Adrenal gland (tissue), 12 donors: ENCODE results near the gene MSLN. TPM values are rescaled to one million over a fixed set of nuclear protein-coding genes. Genes with fewer than 3 reads are reported as not detected.

Experiments
- DNase-seq, 7 donors: peaks; one replicate each; pipeline ENCODE4 v3.0.0-alpha.2; 2019 to 2020
- H3K27ac ChIP-seq, 5 donors: fragments of 200-600 bp; sonication (generic) in 4 of 5; 1 replicate in 3 of 5; 2 replicates in 2 of 5; pipeline versions ENCODE4 v1.5.1 to v1.8.0; 2016 to 2020; ENCODE audit warnings: mild to moderate bottlenecking in 1 of 5
- H3K27me3 ChIP-seq: fragments of 200-600 bp; 2 replicates; pipeline ENCODE4 v1.8.0; 2021
- H3K36me3 ChIP-seq, 2 donors: fragments of 200-600 bp; replicated peaks in 1 of 2; 1 replicate in 1 of 2; 2 replicates in 1 of 2; pipeline versions ENCODE4 v1.5.1 to v1.8.0; 2018 to 2022
- H3K4me1 ChIP-seq, 2 donors: fragments of 200-600 bp; replicated peaks in 1 of 2; 1 replicate in 1 of 2; 2 replicates in 1 of 2; pipeline versions ENCODE4 v1.5.1 to v1.8.0; 2018 to 2021
- H3K4me3 ChIP-seq, 4 donors: fragments of 200-600 bp; sonication (generic) in 3 of 4; one replicate each; pipeline ENCODE4 v1.5.1; 2016 to 2018
- H3K9me3 ChIP-seq, 3 donors: fragments of 200-600 bp; sonication (generic) in 1 of 3; replicated peaks in 1 of 3; 1 replicate in 2 of 3; 2 replicates in 1 of 3; pipeline versions ENCODE4 v1.5.1 to v1.8.0; 2016 to 2021
- POLR2A ChIP-seq, 2 donors: fragments of 450-650 bp; IDR thresholded peaks; one replicate each; pipeline ENCODE4 v1.6.1; 2017; ENCODE audit warnings: antibody characterized with exemption in 2 of 2, mild to moderate bottlenecking in 2 of 2, moderate library complexity in 1 of 2
- WGBS, 4 donors: extraction: QIAGEN DNeasy Blood & Tissue Kit in 2 of 4; methylation state at CpG; one replicate each; pipeline versions ENCODE4 v1.1.5 to v1.1.7; 2013 to 2017; 5-methylcytosine and 5-hydroxymethylcytosine counted together
- intact Hi-C, 2 donors: fragments of 100-400 bp; cut with DNase I; formaldehyde crosslinking; loops; one replicate each; pipeline versions ENCODE4 v1.14.1 to v1.15.0; 2022 to 2023
- polyA plus RNA-seq, 3 donors: library from polyadenylated mRNA; stranded (reverse); fragments of 200-250 nt in 2 of 3; fragments of 350-450 nt in 1 of 3; fragmentation: Illumina TruSeq in 1 of 3; extraction: RNeasy Lipid Tissue Mini Kit (QIAGEN cat#74804) in 1 of 3; gene quantifications; one replicate each; pipeline ENCODE4 v1.2.3, GENCODE V29; 2013 to 2014
- total RNA-seq, 9 donors: library from RNA; depleted of rRNA in 4 of 9; stranded (reverse); fragments of >200 nt in 4 of 9; fragments of 120-200 nt in 1 of 9; fragmentation: NEBNext Ultra II Directional in 1 of 9; extraction: Animal tissue kit (Norgen Biotek cat#: 25700) in 1 of 9; gene quantifications; one replicate each; pipeline versions ENCODE4 v1.1.0 to v1.2.4, GENCODE V29; 2013 to 2023
- TF ChIP-seq, protein P1 (sequence below), 6 experiments: fragments of 450-650 bp in 4 of 6; fragments of 200-600 bp in 2 of 6; sonication (generic) in 1 of 6; IDR thresholded peaks; 1 replicate in 5 of 6; 2 replicates in 1 of 6; pipeline versions ENCODE4 v1.5.1 to v1.8.0; 2016 to 2021; ENCODE audit warnings: antibody characterized with exemption in 6 of 6, mild to moderate bottlenecking in 2 of 6, moderate library complexity in 1 of 6
- donor health status: healthy with polysubstance abuse.
- donor health status: Bipolar disorder and iron deficiency.
- donor health status: DM: yes; HTN: yes; CAD: no.
- donor health status: DM: no; HTN: no; CAD: no.
- donor health status: DM: no; HTN: no; CAD: no.
- donor health status: DM: yes; HTN: yes; CAD: no.

Gene MSLN
- total and polyA plus RNA-seq, 12 donors: 0.13 to 0.46 (median 0.30) TPM; not detected in 8

DNA sequence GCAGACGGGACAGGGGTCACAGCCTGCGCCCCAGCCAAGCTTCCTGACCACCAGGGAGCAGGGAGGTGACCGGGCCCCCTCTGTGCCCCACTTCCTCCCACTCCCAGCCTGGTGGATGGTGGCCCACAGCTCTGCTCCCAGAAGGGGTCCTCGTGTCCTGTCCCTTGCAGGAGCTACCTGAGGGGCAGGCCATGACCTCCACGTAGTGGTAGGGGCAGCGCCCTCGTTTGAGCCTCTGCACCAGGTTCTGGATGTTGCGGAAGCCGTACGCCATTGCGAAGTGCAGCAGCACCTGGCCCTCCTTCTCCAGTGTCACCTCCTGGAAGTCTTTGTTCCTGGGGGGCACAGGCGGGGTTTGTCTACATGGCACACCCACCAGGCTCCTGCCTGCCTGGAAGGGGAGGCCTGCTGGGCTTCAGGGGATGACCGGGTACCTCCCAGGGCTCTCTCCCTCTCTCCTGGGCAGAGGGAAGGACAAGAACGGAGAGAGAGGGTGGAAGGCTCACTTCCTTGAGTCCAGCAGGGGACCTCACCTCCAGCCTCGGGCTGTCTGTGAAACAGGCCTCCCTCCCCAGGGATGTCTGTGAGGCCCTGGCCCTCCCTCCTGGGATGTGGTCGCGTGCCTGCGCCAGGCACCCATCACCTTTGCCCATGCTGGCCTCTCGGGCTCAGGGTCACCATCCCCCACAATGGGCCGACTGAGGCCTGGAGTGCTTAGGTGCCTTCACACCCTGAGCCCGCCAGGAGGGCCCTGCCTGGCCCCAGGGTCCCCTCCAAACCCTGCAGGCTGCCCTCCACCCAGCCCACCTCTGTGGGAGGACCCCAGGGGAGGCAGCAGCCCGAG lies 29.6 kb upstream of the MSLN start:
- peak in 1 of 7 donors; percentile 7 for DNase-seq
- 87 to 94% (median 90%) methylated on average over 3 to 22 of the region's 22 CpGs for WGBS, 4 donors
- Histone ChIP-seq H3K27ac (no peak overlapping the region), H3K27me3 (no peaks in the 10 kb centered on the region), H3K4me3 (no peak overlapping the region), H3K9me3 (no peaks in the 10 kb centered on the region), H3K36me3 (peaks cover 0 to 42% of the 10 kb centered on the region in 2 donors), H3K4me1 (peaks cover 16 to 19% of the 10 kb centered on the region in 2 donors)
- TF ChIP-seq, protein P1, sequence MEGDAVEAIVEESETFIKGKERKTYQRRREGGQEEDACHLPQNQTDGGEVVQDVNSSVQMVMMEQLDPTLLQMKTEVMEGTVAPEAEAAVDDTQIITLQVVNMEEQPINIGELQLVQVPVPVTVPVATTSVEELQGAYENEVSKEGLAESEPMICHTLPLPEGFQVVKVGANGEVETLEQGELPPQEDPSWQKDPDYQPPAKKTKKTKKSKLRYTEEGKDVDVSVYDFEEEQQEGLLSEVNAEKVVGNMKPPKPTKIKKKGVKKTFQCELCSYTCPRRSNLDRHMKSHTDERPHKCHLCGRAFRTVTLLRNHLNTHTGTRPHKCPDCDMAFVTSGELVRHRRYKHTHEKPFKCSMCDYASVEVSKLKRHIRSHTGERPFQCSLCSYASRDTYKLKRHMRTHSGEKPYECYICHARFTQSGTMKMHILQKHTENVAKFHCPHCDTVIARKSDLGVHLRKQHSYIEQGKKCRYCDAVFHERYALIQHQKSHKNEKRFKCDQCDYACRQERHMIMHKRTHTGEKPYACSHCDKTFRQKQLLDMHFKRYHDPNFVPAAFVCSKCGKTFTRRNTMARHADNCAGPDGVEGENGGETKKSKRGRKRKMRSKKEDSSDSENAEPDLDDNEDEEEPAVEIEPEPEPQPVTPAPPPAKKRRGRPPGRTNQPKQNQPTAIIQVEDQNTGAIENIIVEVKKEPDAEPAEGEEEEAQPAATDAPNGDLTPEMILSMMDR (IDR thresholded peaks at IDR 0.05): no peak
- no peak for TF ChIP-seq POLR2A (IDR thresholded peaks at IDR 0.05)
- intact Hi-C loops: no loop called here

DNA sequence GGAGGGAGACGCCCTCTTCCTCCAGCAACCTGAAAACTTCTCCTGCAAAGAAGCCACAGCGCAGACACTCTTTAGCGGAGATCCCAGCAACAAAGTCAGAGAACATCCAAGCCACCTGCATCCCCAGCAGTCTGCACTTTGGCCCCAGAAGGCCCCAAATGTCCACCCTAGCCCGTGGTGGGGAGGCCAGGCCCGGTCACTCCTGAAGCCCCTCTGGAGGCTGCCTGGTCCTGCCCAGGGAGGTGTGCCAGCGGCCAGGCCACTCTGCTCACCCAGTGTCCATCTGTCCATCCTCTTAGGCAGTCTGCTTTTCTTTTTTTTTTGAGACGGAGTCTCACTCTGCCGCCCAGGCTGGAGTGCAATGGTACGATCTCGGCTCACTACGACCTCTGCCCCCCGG lies 28.2 kb upstream of the MSLN start:
- intact Hi-C loops: no loop called here
- Histone ChIP-seq H3K36me3 (peaks cover 0 to 56% of the 10 kb centered on the region in 2 donors), H3K4me1 (peaks cover 13 to 15% of the 10 kb centered on the region in 2 donors), H3K27ac (no peak overlapping the region), H3K4me3 (no peak overlapping the region), H3K27me3 (no peaks in the 10 kb centered on the region), H3K9me3 (no peaks in the 10 kb centered on the region)
- DNase-seq: no peak
- TF ChIP-seq, protein P1 (IDR thresholded peaks at IDR 0.05): no peak
- no peak for TF ChIP-seq POLR2A (IDR thresholded peaks at IDR 0.05)
- 93 to 98% (median 96%) methylated on average over 10 to 12 of the region's 12 CpGs for WGBS, 4 donors

DNA sequence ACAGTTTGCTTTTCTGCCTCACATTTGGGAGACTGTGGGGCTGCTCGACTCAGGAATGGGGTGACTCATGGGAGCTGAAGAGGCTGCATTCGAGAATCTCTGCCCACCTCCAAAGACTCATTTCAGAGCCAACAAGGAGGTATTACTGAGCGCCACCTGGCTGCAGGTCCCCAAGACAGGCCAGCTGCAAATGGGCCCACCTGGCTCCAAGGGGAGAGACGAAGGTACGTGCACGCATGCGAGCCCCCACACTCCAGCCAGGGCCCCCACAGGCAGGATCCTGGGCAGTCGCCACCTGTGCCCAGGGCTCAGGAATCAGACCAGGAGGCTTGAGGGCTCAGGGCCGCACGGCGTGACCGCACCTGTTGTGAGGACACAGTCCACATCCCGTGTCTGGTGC lies 27.6 kb upstream of the MSLN start:
- Histone ChIP-seq H3K27ac (no peak overlapping the region), H3K36me3 (peaks cover 0 to 56% of the 10 kb centered on the region in 2 donors), H3K4me1 (peaks cover 7 to 9% of the 10 kb centered on the region in 2 donors), H3K4me3 (no peak overlapping the region), H3K9me3 (no peaks in the 10 kb centered on the region), H3K27me3 (no peaks in the 10 kb centered on the region)
- peak in 1 of 7 donors; percentile 8 for DNase-seq
- intact Hi-C loops: no loop called here
- no peak for TF ChIP-seq POLR2A (IDR thresholded peaks at IDR 0.05)
- TF ChIP-seq, protein P1 (IDR thresholded peaks at IDR 0.05): no peak
- WGBS, 4 donors: 68 to 95% (median 91%) methylated on average over 5 to 13 of the region's 13 CpGs; no CpG with 5 or more reads in 1 of the 4 donors

DNA sequence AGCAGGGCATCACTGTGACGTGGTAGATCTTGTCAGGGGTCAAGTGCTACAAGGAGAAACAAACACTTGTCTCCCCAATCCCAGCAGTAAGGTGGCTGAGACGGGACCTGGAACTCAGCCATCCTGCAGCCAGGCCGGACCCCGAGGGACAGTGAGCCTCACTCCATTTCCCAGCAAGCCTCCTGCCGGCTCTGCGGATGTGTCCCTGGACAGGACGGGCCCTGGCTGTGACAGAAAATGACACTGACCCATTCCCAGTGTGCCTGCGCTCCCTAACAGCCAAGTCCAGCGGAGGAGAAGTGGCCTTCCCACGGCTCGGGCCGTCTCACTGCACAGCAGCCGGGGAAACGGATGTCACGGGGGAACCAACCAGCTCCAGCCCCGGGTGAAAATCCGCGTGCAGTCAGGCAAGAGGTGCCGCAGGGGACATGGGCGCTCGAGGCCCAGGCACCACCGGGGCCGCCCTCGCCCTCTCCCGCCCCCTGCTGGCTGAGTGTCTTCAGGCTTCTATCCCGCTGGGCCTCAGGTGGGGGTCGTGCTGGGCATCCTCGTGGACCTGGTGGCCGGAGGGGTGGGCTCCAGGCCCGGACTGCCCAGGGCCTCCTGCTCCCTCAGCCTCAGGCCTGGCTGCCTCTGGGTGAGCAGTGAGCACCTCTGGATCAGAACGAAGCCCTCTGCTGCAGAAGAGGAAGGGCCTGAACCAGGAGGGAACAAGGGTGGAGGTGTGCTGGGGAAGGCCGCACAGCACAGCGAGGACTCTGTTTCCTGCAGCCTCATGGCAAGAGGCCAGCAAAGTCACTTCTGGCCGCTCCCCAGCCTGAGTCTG lies 26.9 kb upstream of the MSLN start:
- intact Hi-C loops: no loop called here
- no peak for TF ChIP-seq POLR2A (IDR thresholded peaks at IDR 0.05)
- TF ChIP-seq, protein P1 (IDR thresholded peaks at IDR 0.05): peak in 2 of 6 experiments; percentile 6 to 16
- Histone ChIP-seq H3K36me3 (peaks cover 0 to 56% of the 10 kb centered on the region in 2 donors), H3K9me3 (no peaks in the 10 kb centered on the region), H3K27me3 (no peaks in the 10 kb centered on the region), H3K4me1 (peaks cover under 1 to 3% of the 10 kb centered on the region in 2 donors), H3K27ac (no peak overlapping the region), H3K4me3 (no peak overlapping the region)
- 83 to 91% (median 87%) methylated on average over 18 to 34 of the region's 34 CpGs for WGBS, 4 donors
- DNase-seq: peak in 1 of 7 donors; percentile 18
